Colonic mucosa (tissue), 4 donors: ENCODE data around the gene TUBG2. TPM values are rescaled to one million over a fixed set of nuclear protein-coding genes. Genes with fewer than 3 reads are reported as not detected.

ENCODE experiments used
- DNase-seq: peaks from one replicate; pipeline ENCODE4 v3.0.0-alpha.2; 2020
- H3K27ac ChIP-seq: fragments of 200-600 bp; one replicate; pipeline ENCODE4 v1.8.0; 2021
- H3K27me3 ChIP-seq: fragments of 200-600 bp; one replicate; pipeline ENCODE4 v1.8.0; 2021
- H3K36me3 ChIP-seq: fragments of 200-600 bp; one replicate; pipeline ENCODE4 v1.8.0; 2021
- H3K4me1 ChIP-seq: fragments of 200-600 bp; one replicate; pipeline ENCODE4 v1.8.0; 2021; ENCODE audit warnings: mild to moderate bottlenecking
- H3K4me3 ChIP-seq: fragments of 200-600 bp; one replicate; pipeline ENCODE4 v1.8.0; 2021
- H3K9ac ChIP-seq, 2 donors: one replicate each; pipeline ENCODE4 v1.7.0; 2013; ENCODE audit warnings: control low read depth in 2 of 2, low read depth in 2 of 2, low read length in 2 of 2
- H3K9me3 ChIP-seq: fragments of 200-600 bp; one replicate; pipeline ENCODE4 v1.8.0; 2021
- intact Hi-C: fragments of 100-400 bp; cut with DNase I; formaldehyde crosslinking; loops from one replicate; pipeline ENCODE4 v1.14.1; 2022
- total RNA-seq, 2 donors: library from RNA; stranded (reverse); fragmentation: NEBNext Ultra II Directional in 1 of 2; extraction: Animal tissue kit (Norgen Biotek cat#: 25700) in 1 of 2; gene quantifications; one replicate each; pipeline ENCODE4 v1.2.1, GENCODE V29; 2021
- TF ChIP-seq, protein P1 (sequence below): fragments of 200-600 bp; IDR thresholded peaks from one replicate; pipeline ENCODE4 v1.8.0; 2022; ENCODE audit warnings: antibody characterized with exemption, mild to moderate bottlenecking
- donor health status: healthy.
- donor health status: DM: no; HTN: no; CAD: no.
- donor health status: DM: no; HTN: no; CAD: no.

TUBG2 gene
- total RNA-seq, 2 donors from 2014 or later = 5.6 to 7.7 TPM

- peak overlapping the region; percentile 95 for H3K27ac ChIP-seq
- no peaks in the 10 kb centered on the region for H3K9me3 ChIP-seq
- intact Hi-C loops = no loop called here
- DNase-seq = peak; percentile 100
- peaks cover 7% of the 10 kb centered on the region for H3K27me3 ChIP-seq
- H3K4me3 ChIP-seq = peak overlapping the region; percentile 78
- H3K36me3 ChIP-seq = no peaks in the 10 kb centered on the region
- H3K4me1 ChIP-seq = peaks cover 47% of the 10 kb centered on the region
- TF ChIP-seq, protein P1, sequence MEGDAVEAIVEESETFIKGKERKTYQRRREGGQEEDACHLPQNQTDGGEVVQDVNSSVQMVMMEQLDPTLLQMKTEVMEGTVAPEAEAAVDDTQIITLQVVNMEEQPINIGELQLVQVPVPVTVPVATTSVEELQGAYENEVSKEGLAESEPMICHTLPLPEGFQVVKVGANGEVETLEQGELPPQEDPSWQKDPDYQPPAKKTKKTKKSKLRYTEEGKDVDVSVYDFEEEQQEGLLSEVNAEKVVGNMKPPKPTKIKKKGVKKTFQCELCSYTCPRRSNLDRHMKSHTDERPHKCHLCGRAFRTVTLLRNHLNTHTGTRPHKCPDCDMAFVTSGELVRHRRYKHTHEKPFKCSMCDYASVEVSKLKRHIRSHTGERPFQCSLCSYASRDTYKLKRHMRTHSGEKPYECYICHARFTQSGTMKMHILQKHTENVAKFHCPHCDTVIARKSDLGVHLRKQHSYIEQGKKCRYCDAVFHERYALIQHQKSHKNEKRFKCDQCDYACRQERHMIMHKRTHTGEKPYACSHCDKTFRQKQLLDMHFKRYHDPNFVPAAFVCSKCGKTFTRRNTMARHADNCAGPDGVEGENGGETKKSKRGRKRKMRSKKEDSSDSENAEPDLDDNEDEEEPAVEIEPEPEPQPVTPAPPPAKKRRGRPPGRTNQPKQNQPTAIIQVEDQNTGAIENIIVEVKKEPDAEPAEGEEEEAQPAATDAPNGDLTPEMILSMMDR = no peak
- H3K9ac ChIP-seq = peak overlapping the region; percentile 79
Observed at GRCh38 chr17:42677012-42677857, 18.2 kb downstream of the TUBG2 start.

DNA sequence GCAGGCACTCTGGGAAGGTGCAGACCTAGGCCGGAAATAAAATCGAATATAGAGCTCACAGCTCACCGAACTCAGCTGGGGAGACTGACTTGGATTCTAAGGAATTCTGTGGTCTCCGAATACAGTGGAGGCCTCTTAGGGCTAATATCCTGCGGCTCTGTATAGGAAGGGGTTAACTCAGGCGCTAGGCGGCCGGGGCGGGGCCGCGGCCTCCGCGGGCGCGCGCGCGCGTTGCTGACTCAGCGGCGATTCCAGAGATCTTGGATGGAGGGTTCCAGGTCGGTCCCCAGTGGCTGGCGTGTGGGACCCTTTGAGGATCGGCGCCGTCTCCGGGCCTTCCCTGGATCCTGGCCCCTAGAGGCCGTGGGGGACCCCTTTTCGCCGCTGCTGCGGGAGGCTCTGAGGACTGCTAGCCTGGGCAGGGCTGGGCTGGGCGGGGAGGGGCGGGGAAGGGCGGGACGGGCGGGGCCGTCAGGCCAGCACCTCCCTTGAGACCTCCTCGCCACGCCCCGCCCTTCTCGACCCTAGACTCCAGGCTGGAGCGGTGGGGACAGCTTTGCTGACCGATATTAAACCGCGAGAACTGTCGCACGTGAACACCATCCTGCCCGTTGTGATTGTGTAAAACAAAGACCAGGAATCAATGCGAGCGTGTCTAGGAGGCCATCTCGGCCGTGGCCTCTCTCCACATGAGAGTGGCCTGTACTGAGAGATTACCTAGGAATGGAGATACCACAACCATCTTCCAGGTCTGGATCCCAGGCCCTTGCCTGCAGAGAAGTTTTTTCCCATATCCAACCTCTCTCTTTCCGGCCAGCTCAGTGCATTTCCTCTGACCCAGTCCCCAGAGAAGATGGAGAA is 19.1 kb downstream of the TUBG2 start:
- H3K36me3 ChIP-seq = no peaks in the 10 kb centered on the region
- peak overlapping the region; percentile 69 for H3K4me3 ChIP-seq
- intact Hi-C loops = no loop called here
- H3K4me1 ChIP-seq = peaks cover 48% of the 10 kb centered on the region
- H3K9ac ChIP-seq = peak overlapping the region; percentile 79 to 86
- no peaks in the 10 kb centered on the region for H3K9me3 ChIP-seq
- peaks cover 7% of the 10 kb centered on the region for H3K27me3 ChIP-seq
- DNase-seq = peak; percentile 91
- TF ChIP-seq, protein P1 = no peak
- H3K27ac ChIP-seq = peak overlapping the region; percentile 95

DNA sequence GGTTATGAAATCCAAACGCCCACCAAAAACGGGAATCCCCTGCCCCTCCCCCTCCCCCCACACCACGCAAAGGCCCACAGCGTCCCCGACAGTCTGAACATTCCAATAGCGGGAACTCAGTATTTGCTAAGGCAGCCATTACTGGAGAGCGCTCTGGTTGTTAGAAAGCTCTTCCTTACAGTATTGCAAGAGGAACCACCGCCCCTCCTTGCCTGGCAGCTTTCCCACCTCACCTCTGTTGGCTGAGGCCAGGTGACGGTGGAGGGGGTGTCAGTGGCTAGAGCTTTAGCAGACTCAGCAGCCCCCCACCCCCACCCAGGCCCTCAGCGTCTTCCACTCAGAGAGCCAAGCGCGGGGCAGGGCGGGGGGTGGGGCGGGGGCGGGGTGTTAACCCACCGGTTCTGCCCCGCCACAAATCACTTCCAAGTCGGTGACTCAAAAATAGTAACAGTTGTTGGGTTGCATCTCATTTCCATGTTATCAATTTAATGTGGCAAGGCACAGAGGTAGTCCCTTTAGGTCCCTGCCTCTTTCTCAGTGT is 19.9 kb downstream of the TUBG2 start:
- intact Hi-C loops = no loop called here
- H3K9ac ChIP-seq = peak overlapping the region; percentile 68 to 86
- H3K27me3 ChIP-seq = peaks cover 7% of the 10 kb centered on the region
- peak; percentile 75 for DNase-seq
- peaks cover 48% of the 10 kb centered on the region for H3K4me1 ChIP-seq
- TF ChIP-seq, protein P1 = no peak
- no peaks in the 10 kb centered on the region for H3K9me3 ChIP-seq
- no peaks in the 10 kb centered on the region for H3K36me3 ChIP-seq
- peak overlapping the region; percentile 69 for H3K4me3 ChIP-seq
- peak overlapping the region; percentile 95 for H3K27ac ChIP-seq

GRCh38 chr17:42679492-42680330 is 20.6 kb downstream of the TUBG2 start:
- TF ChIP-seq, protein P1 = peak; percentile 77
- H3K36me3 ChIP-seq = no peaks in the 10 kb centered on the region
- intact Hi-C loops = loop anchor here (10.0 kb wide), 1 partner anchor 95 kb away; no protein-coding TSS in a partner anchor
- H3K9ac ChIP-seq = peak overlapping the region; percentile 68 to 86
- peak; percentile 79 for DNase-seq
- peaks cover 7% of the 10 kb centered on the region for H3K27me3 ChIP-seq
- peaks cover 45% of the 10 kb centered on the region for H3K4me1 ChIP-seq
- no peaks in the 10 kb centered on the region for H3K9me3 ChIP-seq
- peak overlapping the region; percentile 38 for H3K4me3 ChIP-seq
- peak overlapping the region; percentile 95 for H3K27ac ChIP-seq
